Activated naive CD8-positive, alpha-beta T cell treated with anti-CD3 and anti-CD28 coated beads, Interleukin-2, amount 10 ng/mL, durations not matched to agents 7 days and 5 days (primary cell): ENCODE data around the gene FAXDC2. TPM values are rescaled to one million over a fixed set of nuclear protein-coding genes. Genes with fewer than 3 reads are reported as not detected.

Source experiments
- ATAC-seq: fragments of 150-1000 bp; cut with Tn5 transposase; one replicate; pipeline ENCODE4 v1.10.0; 2021; ENCODE audit warnings: low read depth, moderate library complexity
- POLR2A ChIA-PET: fragments of 350-600 bp; sonication (Branson Sonifier 250); formaldehyde crosslinking; loops from one replicate; lab custom pipeline; 2021; ENCODE audit warnings: antibody characterized with exemption; lab: Charles Lee
- DNase-seq: peaks from one replicate; pipeline ENCODE4 v3.0.0; 2021
- H3K27ac Mint-ChIP-seq: one replicate; pipeline ENCODE4 v1.8.0; 2022; ENCODE audit warnings: mild to moderate bottlenecking, mixed read lengths
- H3K27me3 Mint-ChIP-seq: one replicate; pipeline ENCODE4 v1.8.0; 2022; ENCODE audit warnings: mild to moderate bottlenecking, moderate library complexity, mixed read lengths
- H3K36me3 Mint-ChIP-seq: one replicate; pipeline ENCODE4 v1.8.0; 2021; ENCODE audit warnings: mild to moderate bottlenecking, mixed read lengths
- H3K4me1 Mint-ChIP-seq: one replicate; pipeline ENCODE4 v1.8.0; 2021; ENCODE audit warnings: mixed read lengths
- H3K4me3 Mint-ChIP-seq: one replicate; pipeline ENCODE4 v1.8.0; 2022; ENCODE audit warnings: mild to moderate bottlenecking, moderate library complexity, mixed read lengths
- H3K9me3 Mint-ChIP-seq: one replicate; pipeline ENCODE4 v1.8.0; 2021; ENCODE audit warnings: mixed read lengths
- total RNA-seq, 2 experiments: library from RNA; stranded (reverse); gene quantifications; one replicate each; pipeline ENCODE4 v1.2.3, GENCODE V29; 2021

Gene FAXDC2
- total RNA-seq, 2 experiments from 2014 or later, result not detected

DNA sequence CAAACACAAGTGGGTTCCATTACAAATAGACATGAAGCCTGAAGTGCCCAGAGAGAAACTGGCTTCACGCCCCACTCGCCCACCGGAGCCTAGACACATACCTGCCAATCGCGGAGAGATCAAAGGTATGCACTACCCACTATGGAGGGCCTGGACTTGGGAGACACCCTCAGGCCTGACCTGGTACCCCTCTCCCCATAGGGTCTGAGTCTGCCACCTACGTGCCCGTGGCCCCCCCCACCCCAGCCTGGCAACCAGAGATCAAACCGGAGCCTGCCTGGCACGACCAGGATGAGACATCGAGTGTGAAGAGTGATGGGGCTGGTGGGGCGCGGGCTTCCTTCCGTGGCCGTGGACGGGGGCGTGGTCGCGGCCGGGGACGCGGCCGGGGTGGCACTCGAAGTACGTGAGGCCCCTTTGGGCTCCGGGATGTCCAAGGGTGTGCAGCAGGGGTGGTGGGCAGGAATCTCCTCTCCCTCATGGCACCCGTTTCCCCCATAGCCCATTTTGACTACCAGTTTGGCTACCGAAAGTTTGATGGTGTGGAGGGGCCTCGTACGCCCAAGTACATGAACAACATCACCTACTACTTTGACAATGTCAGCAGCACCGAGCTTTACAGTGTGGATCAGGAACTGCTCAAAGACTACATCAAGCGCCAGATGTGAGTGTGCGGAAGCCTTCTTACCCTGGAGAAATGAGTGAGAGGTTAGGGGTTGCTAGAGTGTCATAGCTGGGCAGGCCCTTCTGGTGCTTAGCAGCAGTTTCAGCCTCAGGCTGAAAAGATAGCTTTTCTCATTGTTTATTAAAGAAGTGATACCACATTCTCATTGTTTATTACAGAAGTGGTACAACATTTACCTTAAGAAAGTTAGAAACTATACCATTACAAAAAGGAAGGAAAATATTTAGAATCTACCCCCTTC lies 56.5 kb downstream of the FAXDC2 start:
- H3K4me1 Mint-ChIP-seq, result peaks cover 17% of the 10 kb centered on the region
- H3K27me3 Mint-ChIP-seq, result no peaks in the 10 kb centered on the region
- ATAC-seq (no peak), DNase-seq (no peak)
- H3K36me3 Mint-ChIP-seq, result peaks cover 24% of the 10 kb centered on the region
- no peak overlapping the region for H3K27ac Mint-ChIP-seq
- POLR2A ChIA-PET, result interaction anchor here (0.5 kb wide), 1 partner anchor 57 kb away, joined by 3 read pairs; no protein-coding TSS in a partner anchor
- no peaks in the 10 kb centered on the region for H3K9me3 Mint-ChIP-seq
- H3K4me3 Mint-ChIP-seq, result no peak overlapping the region

DNA sequence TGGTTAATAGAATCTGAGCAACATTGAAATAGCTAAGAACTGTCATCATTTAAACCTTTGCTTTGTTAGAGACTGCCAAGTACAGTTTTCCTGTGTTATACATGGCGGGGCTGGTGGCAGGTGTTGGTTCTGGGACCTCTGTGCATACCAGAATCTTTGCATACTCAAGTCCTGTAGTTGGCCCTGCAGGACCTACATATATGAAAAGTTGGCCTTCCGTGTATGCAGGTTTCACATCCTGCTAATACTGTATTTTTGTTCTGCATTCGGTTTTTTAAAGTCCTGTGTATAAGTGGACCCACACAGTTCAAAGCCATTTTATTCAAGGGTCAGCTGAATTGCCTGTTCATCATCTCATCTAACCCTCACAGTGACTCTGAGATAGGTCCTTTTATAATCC lies 58.9 kb downstream of the FAXDC2 start:
- Mint-ChIP-seq H3K4me1 (peaks cover 29% of the 10 kb centered on the region), H3K27me3 (no peaks in the 10 kb centered on the region), H3K27ac (no peak overlapping the region), H3K36me3 (peaks cover 20% of the 10 kb centered on the region), H3K4me3 (no peak overlapping the region), H3K9me3 (no peaks in the 10 kb centered on the region)
- no peak for ATAC-seq
- DNase-seq, result no peak
- POLR2A ChIA-PET, result interaction anchor here (0.7 kb wide), 1 partner anchor 10 kb away, joined by 3 read pairs; no protein-coding TSS in a partner anchor

DNA sequence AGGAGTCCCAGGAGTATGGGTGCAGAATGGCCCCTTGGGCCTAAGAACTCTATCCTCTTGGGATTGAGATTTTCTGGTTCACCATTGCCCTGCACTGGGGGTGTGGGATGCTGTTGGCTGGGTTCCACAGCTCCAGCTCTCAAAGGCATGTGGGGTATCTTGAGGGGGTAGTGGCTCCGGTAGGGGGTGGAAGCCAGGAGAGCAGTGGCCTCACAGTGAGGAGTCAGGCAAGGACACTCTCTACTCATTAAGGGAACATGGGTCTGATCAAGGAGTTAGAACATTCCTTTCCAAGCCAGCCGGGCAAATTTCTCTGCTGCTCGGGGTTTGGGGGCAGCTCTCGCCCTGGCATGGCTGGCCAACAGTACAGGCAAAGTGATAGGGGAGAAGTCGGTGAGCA lies 62.2 kb downstream of the FAXDC2 start:
- no peak for ATAC-seq
- POLR2A ChIA-PET, result no interaction called here

DNA sequence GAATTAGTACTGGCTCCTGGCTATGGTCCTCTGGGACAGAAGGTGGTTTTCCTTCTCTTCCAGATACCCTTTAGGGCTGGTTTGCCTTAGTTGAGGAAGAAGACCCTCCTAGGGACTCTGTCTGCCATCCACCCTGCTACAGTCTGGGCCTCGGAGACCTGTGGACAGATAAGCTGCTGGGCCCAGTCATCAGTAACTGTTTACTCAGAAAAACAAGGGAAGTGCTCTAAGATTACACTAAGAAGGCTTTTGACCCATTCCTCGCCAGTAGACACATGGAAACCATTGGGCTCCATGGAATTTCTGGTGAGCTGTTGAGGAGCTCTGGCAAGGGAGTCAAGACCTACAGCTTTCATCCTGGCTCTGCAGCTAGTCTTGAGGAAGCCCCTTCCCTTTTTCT lies 64.0 kb downstream of the FAXDC2 start:
- ATAC-seq (no peak), DNase-seq (no peak)
- H3K9me3 Mint-ChIP-seq, result no peaks in the 10 kb centered on the region
- no peaks in the 10 kb centered on the region for H3K27me3 Mint-ChIP-seq
- H3K27ac Mint-ChIP-seq, result no peak overlapping the region
- no peak overlapping the region for H3K4me3 Mint-ChIP-seq
- H3K36me3 Mint-ChIP-seq, result peaks cover 5% of the 10 kb centered on the region
- POLR2A ChIA-PET, result no interaction called here
- H3K4me1 Mint-ChIP-seq, result peaks cover 38% of the 10 kb centered on the region

More for the DNA sequence above, 62.2 kb downstream of the FAXDC2 start:
- no peak for DNase-seq
- Mint-ChIP-seq H3K4me1 (peaks cover 46% of the 10 kb centered on the region), H3K27me3 (no peaks in the 10 kb centered on the region), H3K36me3 (peaks cover 11% of the 10 kb centered on the region), H3K9me3 (no peaks in the 10 kb centered on the region), H3K4me3 (peak overlapping the region; percentile 29), H3K27ac (peak overlapping the region; percentile 67)

DNA sequence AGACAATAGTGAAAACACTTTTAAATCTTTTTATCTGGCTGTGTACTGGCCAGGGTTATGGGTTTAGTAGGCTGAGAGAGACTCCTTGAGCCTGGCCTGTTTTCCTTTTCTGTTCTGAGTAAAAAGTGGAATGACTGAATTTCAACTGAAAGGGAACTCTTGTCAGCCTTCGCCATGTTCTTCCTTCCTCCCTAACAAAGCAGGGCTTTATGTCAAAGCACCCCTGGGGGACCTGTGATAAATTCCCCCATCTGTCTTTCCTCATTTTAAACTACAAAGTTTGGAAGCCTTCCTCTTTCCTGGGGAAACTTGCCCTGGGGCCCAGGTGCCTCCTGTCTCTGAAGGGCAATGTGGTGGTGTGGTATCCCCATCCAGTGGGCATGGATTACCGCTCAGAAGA lies 65.5 kb downstream of the FAXDC2 start:
- H3K27me3 Mint-ChIP-seq, result no peaks in the 10 kb centered on the region
- H3K27ac Mint-ChIP-seq, result no peak overlapping the region
- H3K9me3 Mint-ChIP-seq, result no peaks in the 10 kb centered on the region
- peaks cover 3% of the 10 kb centered on the region for H3K36me3 Mint-ChIP-seq
- DNase-seq, result no peak
- POLR2A ChIA-PET, result no interaction called here
- peaks cover 40% of the 10 kb centered on the region for H3K4me1 Mint-ChIP-seq
- no peak for ATAC-seq
- no peak overlapping the region for H3K4me3 Mint-ChIP-seq

DNA sequence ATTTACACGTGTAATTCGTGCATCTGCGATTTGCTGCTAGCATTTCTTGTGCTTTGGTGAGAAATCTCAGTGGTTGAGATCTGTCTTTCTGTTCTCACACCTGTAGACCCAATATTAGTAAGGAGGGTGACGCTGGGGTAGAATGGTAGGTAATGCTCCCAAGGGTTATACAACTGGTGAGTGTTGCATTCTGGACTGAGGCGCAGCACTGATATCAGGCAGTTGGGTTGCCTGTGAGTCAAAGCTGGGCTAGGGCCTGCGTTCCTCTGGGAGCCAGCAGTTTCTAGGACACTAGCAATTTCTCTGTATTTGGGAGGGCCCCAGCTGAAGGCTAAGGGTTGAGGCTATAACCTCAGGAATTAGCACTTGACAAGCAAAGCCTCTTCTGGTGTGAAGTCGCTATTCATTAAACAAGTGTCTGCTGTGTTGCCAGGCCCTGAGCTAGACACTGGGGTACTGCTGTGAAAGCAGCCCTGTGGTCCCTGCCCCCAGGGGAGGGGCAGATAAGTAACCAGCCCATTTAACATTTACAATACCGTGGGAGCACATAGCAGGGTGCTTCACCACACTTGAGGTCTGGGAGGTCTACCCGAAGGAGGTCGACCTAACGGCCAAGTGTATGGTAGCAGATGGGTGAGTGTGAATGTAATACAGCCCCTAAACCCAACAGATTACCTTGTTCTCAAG lies 66.5 kb downstream of the FAXDC2 start:
- H3K4me3 Mint-ChIP-seq, result no peak overlapping the region
- H3K9me3 Mint-ChIP-seq, result no peaks in the 10 kb centered on the region
- H3K36me3 Mint-ChIP-seq, result peaks cover 3% of the 10 kb centered on the region
- ATAC-seq (peak; percentile 15), DNase-seq (no peak)
- POLR2A ChIA-PET, result interaction anchor here (0.6 kb wide), 1 partner anchor 132 kb away, joined by 4 read pairs; no protein-coding TSS in a partner anchor
- H3K27me3 Mint-ChIP-seq, result no peaks in the 10 kb centered on the region
- H3K27ac Mint-ChIP-seq, result no peak overlapping the region
- peaks cover 44% of the 10 kb centered on the region for H3K4me1 Mint-ChIP-seq

DNA sequence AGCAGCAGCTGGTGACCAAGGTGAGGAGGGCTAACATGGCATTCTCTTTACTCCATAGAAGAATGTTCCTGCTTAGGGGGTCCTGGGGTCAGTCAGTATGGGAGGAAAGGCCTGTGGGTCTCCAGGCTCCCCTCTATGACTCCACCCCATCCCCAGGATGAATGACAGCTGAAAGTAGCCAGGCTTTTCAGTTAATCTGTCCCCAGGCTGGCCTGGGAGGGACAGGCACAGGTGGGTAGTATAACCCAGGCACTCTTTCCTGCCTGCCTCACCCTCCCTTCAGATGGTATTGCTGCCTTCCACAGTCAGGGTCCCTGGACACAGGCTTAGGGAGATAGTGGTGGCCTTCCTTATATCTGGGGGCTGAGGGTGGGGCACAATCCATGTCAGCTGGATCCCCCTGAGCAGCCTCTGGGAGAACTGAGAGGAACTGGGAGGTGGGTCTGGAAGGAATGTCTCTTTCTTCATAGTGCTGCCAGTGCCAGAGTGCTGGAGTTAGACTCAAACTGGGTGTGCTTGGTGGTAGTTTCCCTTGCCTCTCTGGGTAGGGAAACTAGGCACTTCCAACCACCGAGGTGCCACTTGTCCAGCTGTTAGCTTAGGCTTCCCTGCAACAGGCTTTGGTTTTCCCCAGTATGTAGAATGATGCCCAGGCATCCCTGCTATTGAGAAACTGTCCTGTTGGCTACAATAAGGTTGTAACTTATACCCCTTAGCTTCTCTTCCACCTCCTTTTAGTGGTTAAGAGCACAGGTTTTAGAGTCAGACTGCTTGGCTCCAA lies 67.4 kb downstream of the FAXDC2 start:
- Mint-ChIP-seq H3K27me3 (no peaks in the 10 kb centered on the region), H3K4me3 (no peak overlapping the region), H3K27ac (peak overlapping the region; percentile 21), H3K36me3 (peaks cover 1% of the 10 kb centered on the region), H3K9me3 (no peaks in the 10 kb centered on the region), H3K4me1 (peaks cover 42% of the 10 kb centered on the region)
- ATAC-seq (no peak), DNase-seq (no peak)
- POLR2A ChIA-PET, result no interaction called here

DNA sequence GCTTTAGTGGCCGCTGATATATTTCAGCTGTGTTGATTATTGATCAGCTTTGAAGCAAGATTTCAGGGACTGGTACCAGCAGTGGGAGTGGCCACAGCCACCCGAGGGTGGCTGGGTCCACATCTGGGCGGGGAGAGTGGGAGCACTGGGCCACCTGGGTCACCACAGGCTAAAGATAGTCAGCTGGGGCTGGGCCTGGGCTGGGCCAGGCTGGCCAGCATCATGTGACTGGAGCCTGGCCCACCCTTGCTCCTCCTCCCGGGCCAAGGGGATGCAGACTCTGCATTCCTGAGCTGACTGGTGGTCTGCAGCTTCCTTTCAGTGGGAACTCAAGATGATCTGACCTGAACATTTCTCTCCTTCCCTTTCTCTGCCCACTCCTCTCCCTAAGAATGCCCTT lies 68.1 kb downstream of the FAXDC2 start:
- H3K9me3 Mint-ChIP-seq, result no peaks in the 10 kb centered on the region
- no peak for DNase-seq
- no peak for ATAC-seq
- peaks cover 1% of the 10 kb centered on the region for H3K36me3 Mint-ChIP-seq
- no peak overlapping the region for H3K4me3 Mint-ChIP-seq
- H3K27me3 Mint-ChIP-seq, result no peaks in the 10 kb centered on the region
- no peak overlapping the region for H3K27ac Mint-ChIP-seq
- POLR2A ChIA-PET, result interaction anchor here (1.6 kb wide), 1 partner anchor 47 kb away, joined by 3 read pairs; no protein-coding TSS in a partner anchor
- peaks cover 35% of the 10 kb centered on the region for H3K4me1 Mint-ChIP-seq

DNA sequence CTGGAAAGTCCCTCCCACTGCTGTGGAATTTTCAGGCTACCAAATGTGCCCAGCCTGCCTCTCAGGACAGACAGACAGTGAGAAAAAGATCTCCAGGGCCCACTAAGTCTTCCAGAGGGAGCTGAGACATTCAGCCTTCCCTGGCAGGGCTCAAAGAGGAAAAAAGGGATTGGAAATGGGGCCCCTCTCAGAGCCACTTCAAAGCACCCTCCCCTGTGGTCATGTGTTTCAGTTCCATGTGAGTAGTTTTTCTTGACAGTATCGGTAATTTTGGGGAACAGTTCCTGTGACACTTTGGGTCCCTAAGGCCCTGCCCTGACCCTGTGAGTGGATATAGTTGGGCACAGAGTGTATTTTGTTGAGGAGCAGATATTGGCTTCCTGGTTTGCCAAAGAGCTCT lies 70.3 kb downstream of the FAXDC2 start:
- ATAC-seq (no peak), DNase-seq (no peak)
- H3K4me1 Mint-ChIP-seq, result peaks cover 30% of the 10 kb centered on the region
- H3K27me3 Mint-ChIP-seq, result no peaks in the 10 kb centered on the region
- no peak overlapping the region for H3K27ac Mint-ChIP-seq
- no peaks in the 10 kb centered on the region for H3K9me3 Mint-ChIP-seq
- H3K4me3 Mint-ChIP-seq, result no peak overlapping the region
- peaks cover 1% of the 10 kb centered on the region for H3K36me3 Mint-ChIP-seq
- POLR2A ChIA-PET, result no interaction called here

DNA sequence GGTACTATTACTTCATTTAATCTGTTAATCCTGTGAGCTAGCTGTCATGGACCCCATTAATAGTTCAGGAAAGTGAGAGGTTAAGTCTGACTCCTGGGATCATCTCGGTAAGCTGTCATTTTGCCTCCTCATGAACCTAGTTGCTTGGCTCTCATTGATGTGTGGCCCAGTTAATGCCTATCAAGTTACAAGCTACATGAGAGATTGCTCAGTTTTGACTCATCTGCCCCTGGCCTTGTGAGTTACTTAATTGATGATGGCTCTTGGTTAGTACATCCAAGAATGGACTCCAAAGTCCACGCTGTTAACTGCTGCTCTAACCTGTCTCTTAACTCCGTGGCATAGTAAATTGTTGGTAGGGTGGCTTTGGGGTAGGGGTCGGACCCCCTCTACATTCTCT lies 71.3 kb downstream of the FAXDC2 start:
- POLR2A ChIA-PET, result interaction anchor here (1.2 kb wide), 1 partner anchor 11 kb away, joined by 4 read pairs; no protein-coding TSS in a partner anchor
- Mint-ChIP-seq H3K4me1 (peaks cover 29% of the 10 kb centered on the region), H3K4me3 (no peak overlapping the region), H3K9me3 (no peaks in the 10 kb centered on the region), H3K27ac (no peak overlapping the region), H3K36me3 (peaks cover 1% of the 10 kb centered on the region), H3K27me3 (no peaks in the 10 kb centered on the region)
- DNase-seq (no peak), ATAC-seq (no peak)

DNA sequence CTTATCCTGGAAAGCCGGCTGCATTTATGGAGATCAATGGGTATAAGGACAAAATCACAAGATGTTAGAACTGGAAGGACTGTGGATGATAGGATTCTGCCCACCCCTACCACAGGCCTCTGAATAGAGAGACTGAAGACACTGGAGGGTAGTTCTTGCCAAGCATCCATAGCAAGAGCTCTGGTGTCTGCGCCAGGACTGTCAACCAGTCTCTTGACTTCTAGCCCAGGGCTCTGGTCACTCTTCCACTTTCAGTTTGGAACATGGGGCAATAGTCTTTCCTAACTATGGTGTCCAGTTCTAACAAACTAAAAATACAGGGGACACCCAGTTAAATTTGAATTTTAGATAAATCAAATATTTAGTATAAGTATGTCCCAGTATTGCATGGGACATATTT lies 71.9 kb downstream of the FAXDC2 start:
- peaks cover 26% of the 10 kb centered on the region for H3K4me1 Mint-ChIP-seq
- H3K27me3 Mint-ChIP-seq, result no peaks in the 10 kb centered on the region
- DNase-seq, result no peak
- H3K27ac Mint-ChIP-seq, result no peak overlapping the region
- H3K4me3 Mint-ChIP-seq, result no peak overlapping the region
- no peak for ATAC-seq
- POLR2A ChIA-PET, result interaction anchor here (1.2 kb wide), 1 partner anchor 11 kb away, joined by 4 read pairs; no protein-coding TSS in a partner anchor
- peaks cover 3% of the 10 kb centered on the region for H3K36me3 Mint-ChIP-seq
- H3K9me3 Mint-ChIP-seq, result no peaks in the 10 kb centered on the region

DNA sequence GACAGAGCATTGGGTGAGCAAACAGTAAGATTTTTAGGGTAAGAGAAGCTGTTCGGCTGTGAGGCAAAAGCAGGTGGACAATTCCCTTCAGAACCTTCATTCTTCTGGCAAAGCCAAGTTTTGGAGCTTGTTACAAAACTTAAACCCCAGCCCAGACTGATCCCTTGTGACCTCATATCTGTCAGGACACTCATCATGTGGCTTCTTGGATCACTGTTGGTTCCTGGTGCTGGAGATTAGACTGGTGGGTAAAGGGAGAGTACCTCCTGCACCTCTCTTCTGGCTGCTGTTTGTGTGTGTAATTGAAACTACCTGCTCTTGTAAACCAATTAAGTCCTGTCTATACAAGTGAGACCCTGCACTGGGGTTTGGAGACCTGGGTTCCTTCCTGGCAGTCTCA lies 74.2 kb downstream of the FAXDC2 start:
- peaks cover 4% of the 10 kb centered on the region for H3K36me3 Mint-ChIP-seq
- ATAC-seq, result no peak
- no peak overlapping the region for H3K4me3 Mint-ChIP-seq
- H3K27ac Mint-ChIP-seq, result peak overlapping the region; percentile 45
- H3K4me1 Mint-ChIP-seq, result peaks cover 32% of the 10 kb centered on the region
- POLR2A ChIA-PET, result no interaction called here
- no peaks in the 10 kb centered on the region for H3K27me3 Mint-ChIP-seq
- DNase-seq, result no peak
- H3K9me3 Mint-ChIP-seq, result no peaks in the 10 kb centered on the region

DNA sequence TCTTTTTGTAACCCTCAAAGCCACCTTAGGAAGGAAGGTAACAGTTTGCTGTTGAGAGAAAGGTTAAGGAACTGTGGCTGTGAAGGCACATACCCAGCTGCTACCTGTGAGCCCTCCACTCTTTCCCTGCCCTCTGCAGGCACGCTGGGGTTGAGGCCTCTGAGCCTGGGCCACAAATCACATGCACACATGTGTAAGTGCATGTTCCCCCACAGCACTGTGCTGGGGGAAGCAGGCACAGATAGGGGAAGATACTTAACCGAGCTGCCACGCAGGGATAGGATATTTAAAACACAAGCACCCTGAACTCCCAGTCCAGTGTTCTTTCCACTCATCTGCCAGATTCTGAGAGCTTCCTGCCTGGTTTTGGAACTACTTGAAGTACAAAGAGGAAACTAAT lies 77.1 kb downstream of the FAXDC2 start:
- Mint-ChIP-seq H3K9me3 (no peaks in the 10 kb centered on the region), H3K4me1 (peaks cover 34% of the 10 kb centered on the region), H3K27ac (peak overlapping the region; percentile 38), H3K4me3 (no peak overlapping the region), H3K36me3 (peaks cover 2% of the 10 kb centered on the region), H3K27me3 (no peaks in the 10 kb centered on the region)
- ATAC-seq, result no peak
- POLR2A ChIA-PET, result no interaction called here
- no peak for DNase-seq
